HG03045 (cell line): Measurements from ENCODE around the gene UVRAG.
"Not testable (repeated sequence)": the region's sequence is repeated elsewhere in the genome, so short reads cannot be mapped to it uniquely, and the experiment has no call there.

Source experiments
- ATAC-seq: cut with Tn5 transposase; IDR thresholded peaks from one replicate; pipeline ENCODE4 v1.9.1; 2021; ENCODE audit warnings: mild to moderate bottlenecking, moderate library complexity; ENCODE audit not compliant: unreplicated experiment

The UVRAG gene

DNA sequence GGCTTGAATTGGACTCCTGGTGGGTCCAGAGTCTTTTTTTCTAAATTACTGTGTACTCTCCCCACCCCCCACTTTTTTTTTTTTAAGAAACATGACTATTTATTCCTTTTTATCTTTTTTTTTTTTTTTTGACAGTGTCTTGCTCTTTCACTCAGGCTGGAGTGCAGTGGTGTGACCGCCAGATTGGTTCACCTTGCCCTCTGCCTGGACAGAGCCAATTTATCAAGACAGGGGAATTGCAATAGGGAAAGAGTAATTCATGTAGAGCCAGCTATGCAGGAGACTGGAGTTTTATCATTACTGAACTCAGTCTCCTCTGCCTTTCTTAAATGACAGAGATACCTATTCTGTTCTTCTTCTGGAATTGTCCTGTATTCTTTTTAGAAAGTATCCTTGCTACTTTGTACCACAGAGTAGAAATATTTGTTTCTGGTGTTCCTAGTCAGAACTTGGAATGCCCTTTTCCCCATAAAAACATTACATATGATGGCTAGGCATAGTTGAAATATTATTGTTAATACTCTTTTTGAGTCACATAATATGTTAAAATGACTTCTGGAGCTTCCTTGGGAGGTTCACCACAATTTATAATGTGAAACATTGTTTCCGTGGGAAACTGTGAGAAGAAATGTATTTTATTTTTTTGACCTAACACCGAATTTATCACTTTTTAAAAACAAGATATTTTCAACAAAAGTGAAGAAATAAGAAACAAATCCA lies 95.6 kb downstream of the UVRAG start:
- no peak for ATAC-seq

DNA sequence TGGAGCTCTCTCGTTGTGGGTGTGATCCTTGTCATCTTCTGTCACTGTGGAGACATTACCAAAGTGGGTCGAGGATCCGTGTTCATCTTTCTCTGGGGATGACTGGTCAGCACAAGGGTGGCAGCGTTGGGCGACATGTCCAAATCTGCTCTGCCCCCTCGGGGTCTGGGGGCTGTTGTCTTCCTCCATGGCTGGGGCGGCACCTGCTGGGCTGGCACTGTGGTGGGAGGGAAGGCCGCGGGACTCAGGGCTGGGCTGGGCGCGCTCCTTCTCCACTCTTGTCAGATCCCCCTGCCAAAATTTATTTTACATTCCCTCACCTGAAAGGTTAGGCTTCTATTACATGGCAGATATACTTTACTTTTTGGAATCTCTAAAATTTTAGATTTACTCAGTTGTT lies 96.4 kb downstream of the UVRAG start:
- ATAC-seq: no peak

DNA sequence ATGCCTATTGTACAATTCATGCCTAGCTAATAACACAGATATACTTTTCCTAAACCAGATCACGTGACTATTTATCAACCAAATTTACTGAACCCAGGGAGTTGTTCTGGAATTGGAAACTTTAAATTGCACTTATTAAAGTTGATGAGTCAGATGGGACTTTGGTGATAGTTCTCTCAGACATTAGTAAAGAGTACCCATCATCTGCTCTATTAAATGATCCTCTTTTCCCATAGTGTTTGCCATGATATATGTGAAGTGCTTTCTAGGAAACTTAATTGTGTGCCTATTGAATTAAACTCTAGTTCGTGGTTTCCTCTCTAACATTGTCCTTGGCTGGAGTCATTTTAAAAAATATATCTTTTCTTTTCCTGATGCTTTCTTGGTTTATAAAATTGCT lies 99.0 kb downstream of the UVRAG start:
- no peak for ATAC-seq

DNA sequence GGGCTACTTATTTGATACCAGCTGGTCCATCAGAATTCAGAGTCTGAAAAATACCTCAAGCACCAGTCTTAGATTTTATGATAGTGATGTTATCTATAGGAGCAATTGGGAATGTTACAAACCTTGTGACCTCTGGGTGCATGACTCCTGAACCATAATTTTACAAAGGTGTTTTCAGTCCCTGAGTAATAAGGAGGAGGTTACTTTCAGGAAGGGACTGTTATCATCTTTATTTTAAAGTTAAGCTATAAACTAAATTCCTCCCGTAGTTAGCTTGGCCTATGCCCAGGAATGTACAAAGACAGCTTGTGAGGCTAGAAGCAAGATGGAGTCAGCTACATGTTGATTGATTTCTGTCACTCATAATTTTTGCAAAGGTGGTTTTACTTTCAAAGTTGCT lies 101.9 kb downstream of the UVRAG start:
- no peak for ATAC-seq

DNA sequence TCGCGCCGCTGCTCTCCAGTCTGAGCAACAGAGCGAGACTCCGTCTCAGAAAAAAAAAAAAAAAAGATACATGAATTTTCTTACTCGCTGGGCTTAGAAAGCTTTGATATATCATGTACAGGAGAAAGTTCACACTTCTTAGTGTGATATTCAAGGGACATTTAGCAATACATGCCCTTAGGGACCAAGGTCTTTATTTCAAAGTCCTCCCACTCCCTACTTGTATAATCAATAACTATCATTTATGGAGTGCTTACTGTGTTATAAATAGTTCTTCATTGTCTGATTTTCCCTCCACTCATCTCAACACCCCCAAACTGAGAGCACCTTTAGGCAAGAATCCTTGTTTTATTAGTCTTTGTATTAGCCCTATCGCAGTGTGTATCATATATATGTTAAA lies 103.3 kb downstream of the UVRAG start:
- ATAC-seq: no peak

GRCh38 chr11:75919525-75919924 lies 104.5 kb downstream of the UVRAG start:
- ATAC-seq: no peak

GRCh38 chr11:75920848-75921247 lies 105.8 kb downstream of the UVRAG start:
- ATAC-seq: no peak

GRCh38 chr11:75921808-75922207 lies 106.8 kb downstream of the UVRAG start:
- ATAC-seq: no peak

GRCh38 chr11:75924966-75925784 lies 110.2 kb downstream of the UVRAG start:
- no peak for ATAC-seq

DNA sequence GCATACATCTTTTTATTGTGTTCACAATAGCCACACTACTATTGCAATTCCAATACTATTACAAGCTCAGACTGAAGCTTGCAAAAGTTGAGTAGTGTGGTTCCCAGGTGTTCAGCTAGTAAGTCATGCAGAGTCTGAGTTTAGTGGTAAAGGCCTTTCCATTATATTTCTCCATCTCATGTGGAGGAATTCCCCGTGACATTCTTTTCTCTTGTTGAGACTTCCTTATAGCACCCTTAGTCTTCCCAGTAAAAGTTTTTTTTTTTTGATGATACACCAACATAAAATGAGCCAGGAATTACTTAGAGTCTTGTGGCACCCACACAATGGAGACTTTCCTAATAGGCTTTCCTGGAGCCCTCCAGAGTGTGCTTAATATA lies 110.8 kb downstream of the UVRAG start:
- ATAC-seq: no peak

- ATAC-seq: no peak
Observed at GRCh38 chr11:75929706-75930105, 114.7 kb downstream of the UVRAG start.

GRCh38 chr11:75930534-75930933 lies 115.5 kb downstream of the UVRAG start:
- no peak for ATAC-seq

- ATAC-seq: no peak
Observed at GRCh38 chr11:75931124-75931523, 116.1 kb downstream of the UVRAG start.

- ATAC-seq: not testable (repeated sequence)
Observed at GRCh38 chr11:75933736-75934135, 118.7 kb downstream of the UVRAG start.

DNA sequence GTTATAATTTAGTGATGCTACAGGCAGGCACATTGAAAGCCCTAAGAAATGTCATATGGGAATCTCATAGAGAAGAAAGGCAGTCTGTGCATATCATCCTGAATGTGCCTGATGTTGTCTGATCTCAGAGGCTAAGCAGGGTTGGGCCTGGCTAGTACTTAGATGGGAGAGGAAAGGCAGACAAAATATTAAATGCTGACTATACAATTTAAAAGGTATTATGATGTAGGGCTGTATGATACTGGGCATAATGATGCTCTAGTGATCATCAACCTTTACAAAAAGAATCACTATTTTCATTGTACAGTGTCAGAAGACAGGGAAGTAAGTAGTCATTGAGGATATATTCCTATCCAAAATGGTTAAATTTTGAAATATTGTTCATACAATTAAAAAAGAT lies 119.8 kb downstream of the UVRAG start:
- ATAC-seq: no peak

DNA sequence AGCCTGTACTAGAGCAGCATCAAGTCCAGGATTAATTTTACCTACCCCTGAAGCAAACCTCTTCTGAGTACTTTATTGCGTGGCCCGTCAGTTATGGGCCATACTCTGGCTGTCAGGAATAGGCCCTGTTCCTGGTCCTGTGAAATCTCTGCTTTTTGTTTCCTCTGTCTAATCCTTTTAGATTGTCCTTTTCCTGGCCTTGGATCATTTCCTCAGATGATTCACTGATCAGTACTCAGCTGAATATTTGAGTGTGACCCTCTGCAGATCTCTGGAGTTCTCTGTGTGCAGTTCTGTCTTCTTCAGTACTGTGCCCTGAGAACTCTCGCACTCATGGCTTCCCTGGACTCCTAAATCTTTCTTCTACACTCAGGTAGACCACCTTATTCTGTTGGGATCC lies 123.5 kb downstream of the UVRAG start:
- ATAC-seq: no peak

DNA sequence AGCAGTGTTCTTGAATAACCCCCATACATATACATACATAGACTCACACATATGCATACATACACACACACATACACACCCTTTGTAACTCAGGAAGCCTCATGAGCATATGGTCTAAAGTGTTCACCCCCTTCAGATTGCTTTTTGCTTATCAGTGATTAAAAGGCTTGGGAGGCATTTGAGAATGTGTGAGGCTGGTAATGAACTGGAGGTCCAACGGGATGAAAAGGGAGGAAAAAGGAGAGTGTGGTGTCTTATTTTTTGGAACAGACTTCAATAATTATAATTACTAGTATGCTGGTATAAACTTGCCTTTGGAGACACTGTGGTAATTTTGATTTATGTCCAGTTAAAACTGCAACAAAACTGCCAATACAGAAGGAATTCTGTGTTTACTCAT lies 124.5 kb downstream of the UVRAG start:
- ATAC-seq: no peak

DNA sequence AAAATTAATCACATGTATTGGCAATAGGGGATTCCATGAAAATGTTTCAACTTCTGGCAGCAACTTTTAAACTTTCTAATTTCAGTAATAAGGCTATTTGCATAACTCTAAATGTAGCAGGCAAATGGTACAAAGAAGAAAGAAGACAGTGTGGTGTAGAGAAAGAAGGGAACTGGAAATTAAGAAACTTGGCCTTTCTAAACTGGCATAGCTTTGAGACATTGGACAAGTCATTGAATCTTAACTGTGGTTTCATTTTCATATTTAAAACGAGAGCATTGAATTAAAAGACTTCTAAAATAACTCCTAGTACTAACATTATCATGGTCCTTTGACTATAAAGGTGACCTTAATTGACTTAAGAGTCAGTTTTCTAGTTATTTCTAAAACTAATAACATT lies 125.0 kb downstream of the UVRAG start:
- ATAC-seq: no peak

DNA sequence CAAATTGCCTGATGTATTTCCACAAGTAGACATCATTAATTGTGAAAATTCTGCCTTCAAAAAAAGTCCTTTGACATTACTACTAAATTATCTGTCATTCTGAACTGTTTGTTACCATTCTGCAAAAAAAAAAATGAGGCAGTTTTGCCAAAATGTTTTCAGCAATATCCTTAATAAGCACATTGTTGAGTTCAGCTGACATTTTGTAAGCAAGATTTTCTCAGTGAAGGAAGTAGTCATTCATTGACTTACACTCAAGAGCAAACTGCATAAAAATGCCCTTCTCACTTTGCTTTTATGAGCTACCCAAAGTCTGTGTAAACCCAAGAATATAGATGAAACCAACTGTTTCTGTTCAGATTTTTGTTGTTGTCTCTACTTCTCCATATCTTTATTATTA lies 125.9 kb downstream of the UVRAG start:
- ATAC-seq: no peak

GRCh38 chr11:75944515-75944914 lies 129.5 kb downstream of the UVRAG start:
- ATAC-seq: no peak

- ATAC-seq: no peak
Observed at GRCh38 chr11:75945446-75945845, 130.4 kb downstream of the UVRAG start.

DNA sequence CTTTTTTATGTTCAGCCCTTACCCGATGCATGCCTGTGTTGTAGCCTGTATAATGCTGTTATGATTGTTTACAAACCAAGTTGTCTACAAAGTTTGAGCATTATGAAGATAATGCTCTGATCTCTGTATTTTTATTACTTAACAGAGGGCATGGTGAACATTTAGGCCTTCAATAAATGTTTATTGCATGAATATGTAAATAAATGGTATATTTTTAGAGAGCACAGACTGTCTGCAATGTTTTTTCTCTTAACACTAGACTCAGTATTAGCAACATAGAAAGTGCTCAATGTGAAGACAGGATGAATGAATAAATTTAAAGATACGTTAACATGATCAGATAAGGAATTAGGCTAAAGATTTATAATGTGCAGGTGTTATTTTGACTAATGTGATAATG lies 130.9 kb downstream of the UVRAG start:
- no peak for ATAC-seq
